HEK293 (cell line): ENCODE results near the gene TRIM56.

Experiments
- YY1 ChIP-seq: fragments of 450-650 bp; formaldehyde crosslinking; IDR thresholded peaks from 2 replicates; pipeline ENCODE4 v1.5.1; 2018; ENCODE audit warnings: missing biosample characterization, missing genetic modification characterization
- ZBTB21 ChIP-seq: fragments of 450-650 bp; formaldehyde crosslinking; IDR thresholded peaks from 2 replicates; pipeline ENCODE4 v1.5.1; 2017; ENCODE audit warnings: missing biosample characterization, missing genetic modification characterization
- ZFHX2 ChIP-seq: fragments of 450-650 bp; formaldehyde crosslinking; conservative IDR thresholded peaks from 2 replicates; pipeline ENCODE4 v1.5.1; 2016; ENCODE audit warnings: missing biosample characterization, missing genetic modification characterization
- ZNF16 ChIP-seq: fragments of 450-650 bp; formaldehyde crosslinking; IDR thresholded peaks from 2 replicates; pipeline ENCODE4 v1.5.1; 2016; ENCODE audit warnings: low read depth, missing biosample characterization, missing genetic modification characterization
- ZNF341 ChIP-seq: fragments of 450-650 bp; formaldehyde crosslinking; IDR thresholded peaks from 2 replicates; pipeline ENCODE4; 2016; ENCODE audit warnings: low read depth, missing biosample characterization, missing genetic modification characterization
- ZNF837 ChIP-seq: fragments of 450-650 bp; formaldehyde crosslinking; IDR thresholded peaks from 2 replicates; pipeline ENCODE4 v1.5.1; 2016; ENCODE audit warnings: missing biosample characterization, missing genetic modification characterization
- TF ChIP-seq, protein P1 (sequence below): fragments of 450-650 bp; formaldehyde crosslinking; IDR thresholded peaks from 2 replicates; pipeline ENCODE4 v1.5.1; 2016; ENCODE audit warnings: missing biosample characterization, missing genetic modification characterization
- TF ChIP-seq, protein P2 (sequence below): fragments of 450-650 bp; formaldehyde crosslinking; IDR thresholded peaks from 2 replicates; pipeline ENCODE4 v1.5.1; 2016; ENCODE audit warnings: missing biosample characterization, missing genetic modification characterization

DNA sequence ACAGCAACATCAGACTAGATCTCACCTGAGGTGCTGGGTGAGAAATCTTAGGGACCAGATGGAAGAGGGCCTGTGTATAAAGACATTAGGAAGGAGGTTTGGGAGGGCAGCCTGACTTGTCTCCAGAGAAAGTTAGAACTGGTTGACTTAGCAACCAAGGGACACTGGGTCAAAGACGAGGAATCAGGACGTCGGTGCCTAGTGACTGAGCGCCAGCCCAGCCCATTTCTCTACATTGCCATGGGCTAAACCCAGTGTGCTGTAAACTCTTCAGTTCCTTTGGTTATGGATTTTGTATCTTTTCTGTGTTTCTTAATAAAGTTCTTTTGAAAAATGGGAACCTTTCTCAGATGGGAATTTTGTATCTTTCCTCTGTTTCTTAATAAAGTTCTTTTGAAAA is 12.3 kb downstream of the TRIM56 start:
- TF ChIP-seq ZBTB21 (tag by site-specific recombination) = no peak
- TF ChIP-seq ZNF837 (tag by site-specific recombination) = no peak
- TF ChIP-seq, protein P1, sequence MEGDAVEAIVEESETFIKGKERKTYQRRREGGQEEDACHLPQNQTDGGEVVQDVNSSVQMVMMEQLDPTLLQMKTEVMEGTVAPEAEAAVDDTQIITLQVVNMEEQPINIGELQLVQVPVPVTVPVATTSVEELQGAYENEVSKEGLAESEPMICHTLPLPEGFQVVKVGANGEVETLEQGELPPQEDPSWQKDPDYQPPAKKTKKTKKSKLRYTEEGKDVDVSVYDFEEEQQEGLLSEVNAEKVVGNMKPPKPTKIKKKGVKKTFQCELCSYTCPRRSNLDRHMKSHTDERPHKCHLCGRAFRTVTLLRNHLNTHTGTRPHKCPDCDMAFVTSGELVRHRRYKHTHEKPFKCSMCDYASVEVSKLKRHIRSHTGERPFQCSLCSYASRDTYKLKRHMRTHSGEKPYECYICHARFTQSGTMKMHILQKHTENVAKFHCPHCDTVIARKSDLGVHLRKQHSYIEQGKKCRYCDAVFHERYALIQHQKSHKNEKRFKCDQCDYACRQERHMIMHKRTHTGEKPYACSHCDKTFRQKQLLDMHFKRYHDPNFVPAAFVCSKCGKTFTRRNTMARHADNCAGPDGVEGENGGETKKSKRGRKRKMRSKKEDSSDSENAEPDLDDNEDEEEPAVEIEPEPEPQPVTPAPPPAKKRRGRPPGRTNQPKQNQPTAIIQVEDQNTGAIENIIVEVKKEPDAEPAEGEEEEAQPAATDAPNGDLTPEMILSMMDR (tag by site-specific recombination) = no peak
- TF ChIP-seq ZNF16 (tag by site-specific recombination) = no peak
- TF ChIP-seq YY1 = no peak
- TF ChIP-seq, protein P2, sequence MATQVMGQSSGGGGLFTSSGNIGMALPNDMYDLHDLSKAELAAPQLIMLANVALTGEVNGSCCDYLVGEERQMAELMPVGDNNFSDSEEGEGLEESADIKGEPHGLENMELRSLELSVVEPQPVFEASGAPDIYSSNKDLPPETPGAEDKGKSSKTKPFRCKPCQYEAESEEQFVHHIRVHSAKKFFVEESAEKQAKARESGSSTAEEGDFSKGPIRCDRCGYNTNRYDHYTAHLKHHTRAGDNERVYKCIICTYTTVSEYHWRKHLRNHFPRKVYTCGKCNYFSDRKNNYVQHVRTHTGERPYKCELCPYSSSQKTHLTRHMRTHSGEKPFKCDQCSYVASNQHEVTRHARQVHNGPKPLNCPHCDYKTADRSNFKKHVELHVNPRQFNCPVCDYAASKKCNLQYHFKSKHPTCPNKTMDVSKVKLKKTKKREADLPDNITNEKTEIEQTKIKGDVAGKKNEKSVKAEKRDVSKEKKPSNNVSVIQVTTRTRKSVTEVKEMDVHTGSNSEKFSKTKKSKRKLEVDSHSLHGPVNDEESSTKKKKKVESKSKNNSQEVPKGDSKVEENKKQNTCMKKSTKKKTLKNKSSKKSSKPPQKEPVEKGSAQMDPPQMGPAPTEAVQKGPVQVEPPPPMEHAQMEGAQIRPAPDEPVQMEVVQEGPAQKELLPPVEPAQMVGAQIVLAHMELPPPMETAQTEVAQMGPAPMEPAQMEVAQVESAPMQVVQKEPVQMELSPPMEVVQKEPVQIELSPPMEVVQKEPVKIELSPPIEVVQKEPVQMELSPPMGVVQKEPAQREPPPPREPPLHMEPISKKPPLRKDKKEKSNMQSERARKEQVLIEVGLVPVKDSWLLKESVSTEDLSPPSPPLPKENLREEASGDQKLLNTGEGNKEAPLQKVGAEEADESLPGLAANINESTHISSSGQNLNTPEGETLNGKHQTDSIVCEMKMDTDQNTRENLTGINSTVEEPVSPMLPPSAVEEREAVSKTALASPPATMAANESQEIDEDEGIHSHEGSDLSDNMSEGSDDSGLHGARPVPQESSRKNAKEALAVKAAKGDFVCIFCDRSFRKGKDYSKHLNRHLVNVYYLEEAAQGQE = no peak
- TF ChIP-seq ZNF341 (tag by site-specific recombination) = no peak
- no peak for TF ChIP-seq ZFHX2 (tag by site-specific recombination)
